Panc1 (cell line): ENCODE measurements around the gene RNF135. TPM values are rescaled to one million over a fixed set of nuclear protein-coding genes. Genes with fewer than 3 reads are reported as not detected.

Experiments
- ATAC-seq: fragments of 200-7000 bp; cut with Tn5 transposase; 2 replicates; pipeline ENCODE4 v1.9.1; 2020; ENCODE audit warnings: mild to moderate bottlenecking, moderate library complexity
- BruUV-seq: library from RNA; stranded (reverse); fragments of 400-500 nt; replicated peaks from 2 replicates; lab custom pipeline; 2021; lab: Mats Ljungman, UMichigan
- CTCF ChIA-PET: fragments of 300-600 bp; sonication (Branson Sonifier 250); formaldehyde crosslinking; loops from one replicate; lab custom pipeline; 2022; ENCODE audit warnings: antibody characterized with exemption; lab: Charles Lee
- POLR2A ChIA-PET: fragments of 300-600 bp; sonication (Branson Sonifier 250); formaldehyde crosslinking; loops from one replicate; lab custom pipeline; 2022; ENCODE audit warnings: antibody characterized with exemption; lab: Charles Lee
- DNase-seq: peaks from one replicate; pipeline ENCODE4 v3.0.0-alpha.2; 2010; ENCODE audit warnings: low read depth, low spot score
- H3K27ac ChIP-seq: 2 replicates; pipeline ENCODE4 v1.5.1; 2011; ENCODE audit warnings: mild to moderate bottlenecking, low read length, inconsistent platforms
- H3K27me3 ChIP-seq: fragments of 200-500 bp; sonication (Bioruptor generic); 2 replicates; pipeline ENCODE4 v1.6.0; 2014; ENCODE audit warnings: low read length, inconsistent platforms; ENCODE audit not compliant: control insufficient read depth, insufficient read depth
- H3K36me3 ChIP-seq: fragments of 200-500 bp; sonication (Bioruptor generic); 2 replicates; pipeline ENCODE4 v1.5.1; 2014; ENCODE audit warnings: inconsistent platforms, mild to moderate bottlenecking, low read length, moderate library complexity; ENCODE audit not compliant: control insufficient read depth, insufficient read depth
- H3K4me1 ChIP-seq: 2 replicates; pipeline ENCODE4 v1.5.1; 2011; ENCODE audit warnings: inconsistent platforms, mild to moderate bottlenecking, low read length, moderate library complexity; ENCODE audit not compliant: control insufficient read depth, insufficient read depth
- H3K4me3 ChIP-seq, 2 experiments: 2 replicates each; pipeline ENCODE4 v1.5.1; 2011 to 2012; ENCODE audit warnings: low read depth in 2 of 2, low read length in 2 of 2, mild to moderate bottlenecking in 2 of 2, inconsistent platforms in 1 of 2, moderate library complexity in 1 of 2
- H3K9me3 ChIP-seq: fragments of 200-500 bp; sonication (Bioruptor generic); 2 replicates; pipeline ENCODE4 v1.5.1; 2014; ENCODE audit warnings: low read depth, mild to moderate bottlenecking, inconsistent platforms, low read length, moderate library complexity; ENCODE audit not compliant: control insufficient read depth, insufficient read depth
- CTCF ChIP-seq: fragments of 450-650 bp; IDR thresholded peaks from 2 replicates; pipeline ENCODE4 v1.5.1; 2017; ENCODE audit warnings: mild to moderate bottlenecking
- POLR2AphosphoS5 ChIP-seq: IDR thresholded peaks from 2 replicates; pipeline ENCODE4 v1.6.1; 2012; ENCODE audit warnings: mild to moderate bottlenecking, low read depth, low read length, moderate library complexity
- REST ChIP-seq, 2 experiments: IDR thresholded peaks; 2 replicates each; pipeline ENCODE4 v1.6.1; 2011 to 2012; ENCODE audit warnings: low read depth in 2 of 2, control low read depth in 1 of 2, low read length in 1 of 2, mild to moderate bottlenecking in 1 of 2, moderate library complexity in 1 of 2; ENCODE audit not compliant: insufficient read depth in 1 of 2
- SIN3A ChIP-seq: IDR thresholded peaks from 2 replicates; pipeline ENCODE4 v1.6.1; 2012; ENCODE audit warnings: low read depth, mild to moderate bottlenecking, low read length, moderate library complexity, borderline replicate concordance; ENCODE audit not compliant: insufficient read depth
- TCF7L2 ChIP-seq: IDR thresholded peaks from 2 replicates; pipeline ENCODE4 v1.6.1; 2011; ENCODE audit warnings: mild to moderate bottlenecking, low read depth, low read length, inconsistent platforms
- in situ Hi-C: cut with HindIII; loops from 2 replicates; pipeline ENCODE4 v1.10.0; 2016; ENCODE audit warnings: low sequenced_read_pairs, low pct_unique_long_range_greater_than_20kb
- intact Hi-C: fragments of 100-400 bp; cut with micrococcal nuclease; formaldehyde crosslinking; loops from one replicate; pipeline ENCODE4 v1.10.0; 2022; ENCODE audit not compliant: unreplicated experiment
- total RNA-seq: library from RNA; stranded (reverse); gene quantifications from one replicate; pipeline ENCODE4 v1.2.1, GENCODE V29; 2021; ENCODE audit not compliant: unreplicated experiment

Gene RNF135
- total RNA-seq, 1 experiment from 2014 or later, result 41.8 TPM

- ChIA-PET POLR2A (no interaction called here), CTCF (no interaction called here)
- Histone ChIP-seq H3K27ac (no peak overlapping the region), H3K36me3 (no peaks in the 10 kb centered on the region), H3K4me3 (no peak overlapping the region), H3K4me1 (no peaks in the 10 kb centered on the region), H3K9me3 (no peaks in the 10 kb centered on the region), H3K27me3 (no peaks in the 10 kb centered on the region)
- BruUV-seq, result no TSS peak
- ATAC-seq, result no peak
- TF ChIP-seq REST (IDR thresholded peaks at IDR 0.05; ENCODE audit: insufficient read depth in 1 of 2, low read depth in 2 of 2, low read length in 1 of 2), result no peak
- no peak for TF ChIP-seq TCF7L2
- TF ChIP-seq SIN3A, result no peak
- TF ChIP-seq POLR2AphosphoS5, result no peak
- no peak for TF ChIP-seq CTCF
- no peak for DNase-seq
- in situ Hi-C loops, result no loop called here
- intact Hi-C loops, result no loop called here
These were observed 42.3 kb upstream of the RNF135 start for GRCh38 chr17:30928584-30928983.

GRCh38 chr17:30929081-30929633 lies 41.7 kb upstream of the RNF135 start:
- no TSS peak for BruUV-seq
- POLR2A ChIA-PET, result no interaction called here

More at GRCh38 chr17:30929081-30929633, 41.7 kb upstream of the RNF135 start:
- H3K4me1 ChIP-seq, result no peaks in the 10 kb centered on the region
- in situ Hi-C loops, result no loop called here
- DNase-seq (no peak), ATAC-seq (no peak)
- H3K27ac ChIP-seq, result no peak overlapping the region
- H3K9me3 ChIP-seq, result no peaks in the 10 kb centered on the region
- TF ChIP-seq TCF7L2 (no peak), SIN3A (no peak), REST (IDR thresholded peaks at IDR 0.05; ENCODE audit: insufficient read depth in 1 of 2, low read depth in 2 of 2, low read length in 1 of 2) (no peak), POLR2AphosphoS5 (no peak), CTCF (no peak)
- CTCF ChIA-PET, result interaction anchor here (0.6 kb wide), 1 partner anchor 43 kb away, joined by 3 read pairs; no protein-coding TSS in a partner anchor
- H3K36me3 ChIP-seq, result no peaks in the 10 kb centered on the region
- H3K4me3 ChIP-seq, result no peak overlapping the region
- H3K27me3 ChIP-seq, result no peaks in the 10 kb centered on the region
- intact Hi-C loops, result no loop called here
